MCF 10A (cell line): ENCODE data around the gene IL36A. TPM values are rescaled to one million over a fixed set of nuclear protein-coding genes. Genes with fewer than 3 reads are reported as not detected.

Source experiments
- BruUV-seq: library from RNA; stranded (reverse); fragments of 400-500 nt; replicated peaks from 2 replicates; lab custom pipeline; 2021; lab: Mats Ljungman, UMichigan
- CTCF ChIA-PET: fragments of 300-600 bp; sonication (Branson Sonifier 250); formaldehyde crosslinking; extraction: SDS; loops from one replicate; lab custom pipeline; 2021; ENCODE audit warnings: antibody characterized with exemption, inconsistent platforms; lab: Yijun Ruan, JAX
- POLR2A ChIA-PET: fragments of 300-600, 350-650 bp; sonication (Branson Sonifier 250); formaldehyde crosslinking; extraction: SDS; loops from one replicate; lab custom pipeline; 2020; ENCODE audit warnings: antibody characterized with exemption, inconsistent platforms; lab: Yijun Ruan, JAX
- DNase-seq: peaks from one replicate; pipeline ENCODE4 v3.0.0-alpha.2; 2018; ENCODE audit not compliant: unreplicated experiment
- H3K27ac Mint-ChIP-seq: one replicate; pipeline ENCODE4 v1.8.0; 2022; ENCODE audit warnings: mild to moderate bottlenecking, low read depth, mixed read lengths; ENCODE audit not compliant: unreplicated experiment
- H3K27me3 Mint-ChIP-seq: one replicate; pipeline ENCODE4 v1.8.0; 2022; ENCODE audit warnings: mixed read lengths; ENCODE audit not compliant: insufficient read depth, unreplicated experiment
- H3K36me3 Mint-ChIP-seq: one replicate; pipeline ENCODE4 v1.8.0; 2022; ENCODE audit warnings: mild to moderate bottlenecking, moderate library complexity, mixed read lengths; ENCODE audit not compliant: insufficient read depth, unreplicated experiment
- H3K4me1 Mint-ChIP-seq: one replicate; pipeline ENCODE4 v1.8.0; 2022; ENCODE audit warnings: mixed read lengths; ENCODE audit not compliant: insufficient read depth, unreplicated experiment
- H3K4me3 Mint-ChIP-seq: one replicate; pipeline ENCODE4 v1.8.0; 2022; ENCODE audit warnings: mild to moderate bottlenecking, moderate library complexity, mixed read lengths; ENCODE audit not compliant: unreplicated experiment
- H3K9me3 Mint-ChIP-seq: one replicate; pipeline ENCODE4 v1.8.0; 2022; ENCODE audit warnings: mixed read lengths; ENCODE audit not compliant: unreplicated experiment
- intact Hi-C: fragments of 100-400 bp; cut with micrococcal nuclease; formaldehyde crosslinking; loops from 2 replicates; pipeline ENCODE4 v1.14.1; 2022
- total RNA-seq: library from RNA; stranded (reverse); gene quantifications from 2 replicates; pipeline ENCODE4 v1.2.3, GENCODE V29; 2022
- TF ChIP-seq, protein P1 (sequence below): fragments of 200-600 bp; IDR thresholded peaks from one replicate; pipeline ENCODE4 v1.8.0; 2022; ENCODE audit warnings: antibody characterized with exemption, mild to moderate bottlenecking; ENCODE audit not compliant: unreplicated experiment

IL36A gene
- total RNA-seq, 1 experiment from 2014 or later, result not detected

DNA sequence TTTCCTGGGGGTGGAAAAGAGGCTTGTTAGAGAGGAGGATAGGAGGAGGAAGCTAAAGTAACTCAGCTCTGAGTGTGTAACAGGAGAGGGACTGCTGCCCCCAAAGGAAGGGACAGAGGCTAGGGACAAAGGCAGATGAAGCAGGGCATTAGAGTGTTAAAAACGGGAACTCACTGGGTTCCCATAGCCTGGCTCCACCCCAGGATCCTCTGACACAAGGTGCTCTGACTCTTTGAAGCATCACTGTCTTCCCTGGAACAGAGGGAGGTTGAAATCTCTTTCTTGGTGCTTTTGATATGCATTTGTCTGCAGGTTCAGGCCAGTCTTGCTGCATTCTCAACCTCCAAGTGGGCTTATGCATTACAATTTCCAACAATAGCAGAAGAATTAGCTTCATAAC is 22.9 kb downstream of the IL36A start:
- no peaks in the 10 kb centered on the region for H3K9me3 Mint-ChIP-seq
- no peak overlapping the region for H3K27ac Mint-ChIP-seq
- DNase-seq, result no peak
- TF ChIP-seq, protein P1, sequence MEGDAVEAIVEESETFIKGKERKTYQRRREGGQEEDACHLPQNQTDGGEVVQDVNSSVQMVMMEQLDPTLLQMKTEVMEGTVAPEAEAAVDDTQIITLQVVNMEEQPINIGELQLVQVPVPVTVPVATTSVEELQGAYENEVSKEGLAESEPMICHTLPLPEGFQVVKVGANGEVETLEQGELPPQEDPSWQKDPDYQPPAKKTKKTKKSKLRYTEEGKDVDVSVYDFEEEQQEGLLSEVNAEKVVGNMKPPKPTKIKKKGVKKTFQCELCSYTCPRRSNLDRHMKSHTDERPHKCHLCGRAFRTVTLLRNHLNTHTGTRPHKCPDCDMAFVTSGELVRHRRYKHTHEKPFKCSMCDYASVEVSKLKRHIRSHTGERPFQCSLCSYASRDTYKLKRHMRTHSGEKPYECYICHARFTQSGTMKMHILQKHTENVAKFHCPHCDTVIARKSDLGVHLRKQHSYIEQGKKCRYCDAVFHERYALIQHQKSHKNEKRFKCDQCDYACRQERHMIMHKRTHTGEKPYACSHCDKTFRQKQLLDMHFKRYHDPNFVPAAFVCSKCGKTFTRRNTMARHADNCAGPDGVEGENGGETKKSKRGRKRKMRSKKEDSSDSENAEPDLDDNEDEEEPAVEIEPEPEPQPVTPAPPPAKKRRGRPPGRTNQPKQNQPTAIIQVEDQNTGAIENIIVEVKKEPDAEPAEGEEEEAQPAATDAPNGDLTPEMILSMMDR, result no peak
- CTCF ChIA-PET, result interaction anchor here (1.4 kb wide), 1 partner anchor 69 kb away, joined by 5 read pairs; no protein-coding TSS in a partner anchor
- H3K4me1 Mint-ChIP-seq, result no peaks in the 10 kb centered on the region
- no TSS peak for BruUV-seq
- no peak overlapping the region for H3K4me3 Mint-ChIP-seq
- POLR2A ChIA-PET, result no interaction called here
- H3K36me3 Mint-ChIP-seq, result no peaks in the 10 kb centered on the region
- H3K27me3 Mint-ChIP-seq, result peaks cover 99% of the 10 kb centered on the region
- intact Hi-C loops, result no loop called here

DNA sequence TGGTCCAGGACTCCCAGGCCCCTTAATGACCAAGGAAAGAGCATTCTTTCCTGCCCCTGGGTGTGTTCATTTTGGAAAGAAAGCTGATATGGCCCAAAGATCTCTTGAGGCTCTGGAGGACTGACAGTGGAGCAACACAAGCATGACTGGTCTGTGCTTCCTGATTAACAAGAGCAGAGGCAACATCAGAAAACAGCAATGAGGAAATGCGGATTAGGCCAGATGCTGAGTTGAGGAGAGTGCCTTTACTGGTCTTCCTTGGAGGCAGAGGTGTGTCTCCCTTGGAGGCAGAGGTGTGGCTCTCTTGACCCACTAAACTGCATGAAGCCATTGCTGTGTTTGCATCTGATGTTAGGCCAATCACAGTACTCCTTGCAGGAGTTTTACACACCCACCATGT is 27.5 kb downstream of the IL36A start:
- no TSS peak for BruUV-seq
- no peak for DNase-seq
- Mint-ChIP-seq H3K36me3 (no peaks in the 10 kb centered on the region), H3K4me3 (no peak overlapping the region), H3K4me1 (no peaks in the 10 kb centered on the region), H3K27me3 (peaks cover 84% of the 10 kb centered on the region), H3K9me3 (no peaks in the 10 kb centered on the region), H3K27ac (no peak overlapping the region)
- CTCF ChIA-PET, result no interaction called here
- POLR2A ChIA-PET, result no interaction called here
- intact Hi-C loops, result no loop called here
- TF ChIP-seq, protein P1, result no peak

DNA sequence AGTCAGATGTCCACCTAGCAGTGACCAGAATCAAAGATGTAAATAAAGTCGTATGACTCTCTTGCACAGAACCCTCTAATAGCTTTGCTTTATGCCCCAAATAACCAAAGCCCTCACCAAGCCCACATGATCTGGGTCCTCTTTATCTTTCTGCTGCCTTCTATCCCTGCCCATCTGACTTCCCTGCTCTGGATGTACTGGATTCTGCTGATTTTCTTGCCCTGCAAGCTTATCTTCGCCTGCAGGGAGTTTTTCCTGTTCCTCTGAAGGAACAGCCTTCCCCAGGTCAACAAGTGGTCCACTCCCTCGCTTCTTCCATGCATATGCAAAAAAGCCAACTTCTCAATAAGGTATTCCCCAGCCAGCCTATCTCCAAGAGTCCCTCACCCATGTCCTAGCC is 28.8 kb downstream of the IL36A start:
- no peak overlapping the region for H3K4me3 Mint-ChIP-seq
- H3K9me3 Mint-ChIP-seq, result no peaks in the 10 kb centered on the region
- H3K36me3 Mint-ChIP-seq, result no peaks in the 10 kb centered on the region
- intact Hi-C loops, result no loop called here
- H3K4me1 Mint-ChIP-seq, result no peaks in the 10 kb centered on the region
- peaks cover 71% of the 10 kb centered on the region for H3K27me3 Mint-ChIP-seq
- TF ChIP-seq, protein P1, result no peak
- BruUV-seq, result no TSS peak
- POLR2A ChIA-PET, result no interaction called here
- CTCF ChIA-PET, result no interaction called here
- DNase-seq, result no peak
- H3K27ac Mint-ChIP-seq, result no peak overlapping the region

- no peaks in the 10 kb centered on the region for H3K9me3 Mint-ChIP-seq
- H3K4me3 Mint-ChIP-seq, result no peak overlapping the region
- no peaks in the 10 kb centered on the region for H3K36me3 Mint-ChIP-seq
- intact Hi-C loops, result no loop called here
- TF ChIP-seq, protein P1, result no peak
- peaks cover 44% of the 10 kb centered on the region for H3K27me3 Mint-ChIP-seq
- DNase-seq, result no peak
- ChIA-PET CTCF (no interaction called here), POLR2A (no interaction called here)
- H3K27ac Mint-ChIP-seq, result no peak overlapping the region
- no peaks in the 10 kb centered on the region for H3K4me1 Mint-ChIP-seq
- BruUV-seq, result no TSS peak
Observed at GRCh38 chr2:113036763-113037162, 31.5 kb downstream of the IL36A start.
